Measurements from ENCODE around the gene C20orf144.

- TF ChIP-seq EZH2 (IDR thresholded peaks at IDR 0.05; ENCODE audit: low read depth, unreplicated experiment) (no peak), CTCF (conservative IDR thresholded peaks at IDR 0.05; ENCODE audit: low read depth in 2 of 2) (no peak), POLR2AphosphoS5 (IDR thresholded peaks at IDR 0.05; ENCODE audit: low read depth) (no peak), CREB1 (CRISPR knock-in tag; IDR thresholded peaks at IDR 0.05; ENCODE audit: low read depth) (no peak)
- TF ChIP-seq, protein P1, sequence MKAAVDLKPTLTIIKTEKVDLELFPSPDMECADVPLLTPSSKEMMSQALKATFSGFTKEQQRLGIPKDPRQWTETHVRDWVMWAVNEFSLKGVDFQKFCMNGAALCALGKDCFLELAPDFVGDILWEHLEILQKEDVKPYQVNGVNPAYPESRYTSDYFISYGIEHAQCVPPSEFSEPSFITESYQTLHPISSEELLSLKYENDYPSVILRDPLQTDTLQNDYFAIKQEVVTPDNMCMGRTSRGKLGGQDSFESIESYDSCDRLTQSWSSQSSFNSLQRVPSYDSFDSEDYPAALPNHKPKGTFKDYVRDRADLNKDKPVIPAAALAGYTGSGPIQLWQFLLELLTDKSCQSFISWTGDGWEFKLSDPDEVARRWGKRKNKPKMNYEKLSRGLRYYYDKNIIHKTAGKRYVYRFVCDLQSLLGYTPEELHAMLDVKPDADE (IDR thresholded peaks at IDR 0.05) = no peak
Measured at GRCh38 chr20:33667245-33667675, 5.1 kb downstream of the C20orf144 start.
